Left lung (tissue), 10 donors: ENCODE measurements around the gene MGAT5B. TPM values are rescaled to one million over a fixed set of nuclear protein-coding genes. Genes with fewer than 3 reads are reported as not detected.
A peak's percentile ranks its signal among the peaks of the same experiment; 100 is the strongest.

ENCODE experiments used
- ATAC-seq: fragments of 200-7000 bp; cut with Tn5 transposase; one replicate; pipeline ENCODE4 v1.9.1; 2020; ENCODE audit warnings: moderate library complexity
- DNase-seq, 4 donors: peaks; one replicate each; pipeline ENCODE4 v3.0.0-alpha.2; 2013 to 2020
- H3K27ac ChIP-seq, 2 donors: fragments of 200-600 bp; sonication (generic) in 1 of 2; one replicate each; pipeline versions ENCODE4 v1.5.0 to v1.8.0; 2020 to 2021
- H3K27me3 ChIP-seq, 2 donors: fragments of 200-600 bp; sonication (generic) in 1 of 2; one replicate each; pipeline versions ENCODE4 v1.5.0 to v1.8.0; 2020 to 2021
- H3K36me3 ChIP-seq, 2 donors: fragments of 200-600 bp; sonication (generic) in 1 of 2; one replicate each; pipeline versions ENCODE4 v1.5.0 to v1.8.0; 2020 to 2021
- H3K4me1 ChIP-seq, 2 donors: fragments of 200-600 bp; one replicate each; pipeline ENCODE4 v1.8.0; 2021
- H3K4me3 ChIP-seq, 2 donors: fragments of 200-600 bp; sonication (generic) in 1 of 2; one replicate each; pipeline versions ENCODE4 v1.5.0 to v1.8.0; 2020 to 2021; ENCODE audit warnings: mild to moderate bottlenecking in 1 of 2
- H3K9me3 ChIP-seq, 2 donors: fragments of 200-600 bp; sonication (generic) in 1 of 2; one replicate each; pipeline versions ENCODE4 v1.5.0 to v1.8.0; 2020 to 2021
- intact Hi-C, 2 donors: fragments of 100-400 bp; cut with DNase I; formaldehyde crosslinking; loops; one replicate each; pipeline versions ENCODE4 v1.11.2 to v1.14.2; 2022
- polyA plus RNA-seq, 6 donors: library from polyadenylated mRNA; unstranded; fragments of 120-200 nt; gene quantifications; one replicate each; pipeline ENCODE4 v1.2.1, GENCODE V29; 2013; ENCODE audit not compliant: insufficient read length in 6 of 6
- total RNA-seq, 2 donors: library from RNA; stranded (reverse); fragmentation: NEBNext Ultra II Directional; extraction: Animal tissue kit (Norgen Biotek cat#: 25700); gene quantifications; one replicate each; pipeline ENCODE4 v1.2.1, GENCODE V29; 2021
- TF ChIP-seq, protein P1 (sequence below), 2 donors: fragments of 200-600 bp; sonication (generic) in 1 of 2; IDR thresholded peaks; one replicate each; pipeline versions ENCODE4 v1.5.0 to v1.8.0; 2021; ENCODE audit warnings: antibody characterized with exemption in 2 of 2
- donor health status: DM: no; HTN: yes; CAD: no.
- donor health status: DM: no; HTN: no; CAD: no.

MGAT5B gene
- total and polyA plus RNA-seq, 8 donors, result 1.0 to 1.9 (median 1.3) TPM

DNA sequence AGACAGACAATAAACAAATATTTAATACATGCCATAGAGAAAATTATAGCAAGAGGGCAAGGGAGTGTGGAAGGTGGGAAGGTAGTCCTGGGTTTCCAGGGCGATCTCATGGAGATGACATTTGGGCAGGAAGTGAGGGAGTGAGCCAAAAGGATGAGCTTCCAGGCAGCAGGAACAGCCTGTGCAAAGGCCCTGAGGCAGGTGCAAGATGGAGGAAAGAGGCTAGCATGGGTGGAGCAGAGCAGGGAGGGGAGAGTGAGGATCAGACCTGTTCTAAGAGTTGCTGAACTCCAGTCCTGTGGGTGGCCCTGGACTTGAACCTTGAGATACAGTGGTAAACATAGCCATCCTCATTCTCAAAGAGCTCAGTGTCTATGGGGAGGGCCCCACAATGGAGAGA is 94.7 kb downstream of the MGAT5B start:
- Histone ChIP-seq H3K27me3 (peaks cover 3 to 29% of the 10 kb centered on the region in 2 donors), H3K4me3 (no peak overlapping the region), H3K4me1 (no peaks in the 10 kb centered on the region), H3K36me3 (no peaks in the 10 kb centered on the region), H3K9me3 (no peaks in the 10 kb centered on the region), H3K27ac (no peak overlapping the region)
- DNase-seq, result no peak
- no peak for ATAC-seq
- TF ChIP-seq, protein P1, sequence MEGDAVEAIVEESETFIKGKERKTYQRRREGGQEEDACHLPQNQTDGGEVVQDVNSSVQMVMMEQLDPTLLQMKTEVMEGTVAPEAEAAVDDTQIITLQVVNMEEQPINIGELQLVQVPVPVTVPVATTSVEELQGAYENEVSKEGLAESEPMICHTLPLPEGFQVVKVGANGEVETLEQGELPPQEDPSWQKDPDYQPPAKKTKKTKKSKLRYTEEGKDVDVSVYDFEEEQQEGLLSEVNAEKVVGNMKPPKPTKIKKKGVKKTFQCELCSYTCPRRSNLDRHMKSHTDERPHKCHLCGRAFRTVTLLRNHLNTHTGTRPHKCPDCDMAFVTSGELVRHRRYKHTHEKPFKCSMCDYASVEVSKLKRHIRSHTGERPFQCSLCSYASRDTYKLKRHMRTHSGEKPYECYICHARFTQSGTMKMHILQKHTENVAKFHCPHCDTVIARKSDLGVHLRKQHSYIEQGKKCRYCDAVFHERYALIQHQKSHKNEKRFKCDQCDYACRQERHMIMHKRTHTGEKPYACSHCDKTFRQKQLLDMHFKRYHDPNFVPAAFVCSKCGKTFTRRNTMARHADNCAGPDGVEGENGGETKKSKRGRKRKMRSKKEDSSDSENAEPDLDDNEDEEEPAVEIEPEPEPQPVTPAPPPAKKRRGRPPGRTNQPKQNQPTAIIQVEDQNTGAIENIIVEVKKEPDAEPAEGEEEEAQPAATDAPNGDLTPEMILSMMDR (IDR thresholded peaks at IDR 0.05), result no peak
- intact Hi-C loops, result no loop called here

DNA sequence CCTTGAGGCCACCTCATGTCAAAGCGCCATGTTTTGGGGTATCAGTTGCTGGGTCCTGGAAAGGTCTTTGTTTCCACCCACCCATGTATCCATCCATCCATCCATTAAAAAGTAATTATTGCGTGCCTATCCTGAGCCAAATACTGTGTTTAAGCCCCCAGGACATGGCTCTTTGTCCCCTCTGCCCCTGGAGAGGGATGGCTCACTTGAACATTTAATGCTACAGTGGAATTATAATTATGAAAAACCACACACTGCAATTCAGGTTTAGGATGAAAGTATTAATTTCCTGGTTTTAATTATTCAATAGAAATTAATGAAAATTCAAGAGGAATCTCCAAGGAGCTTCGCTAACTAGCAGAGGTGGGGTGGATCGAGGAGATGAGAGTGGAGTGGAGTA is 97.8 kb downstream of the MGAT5B start:
- no peak overlapping the region for H3K27ac ChIP-seq
- H3K4me3 ChIP-seq, result no peak overlapping the region
- H3K9me3 ChIP-seq, result no peaks in the 10 kb centered on the region
- H3K4me1 ChIP-seq, result peaks cover 11 to 16% of the 10 kb centered on the region in 2 donors
- no peaks in the 10 kb centered on the region for H3K36me3 ChIP-seq
- TF ChIP-seq, protein P1 (IDR thresholded peaks at IDR 0.05), result no peak
- DNase-seq (no peak), ATAC-seq (no peak)
- intact Hi-C loops, result no loop called here
- peaks cover 25 to 51% of the 10 kb centered on the region in 2 donors for H3K27me3 ChIP-seq

DNA sequence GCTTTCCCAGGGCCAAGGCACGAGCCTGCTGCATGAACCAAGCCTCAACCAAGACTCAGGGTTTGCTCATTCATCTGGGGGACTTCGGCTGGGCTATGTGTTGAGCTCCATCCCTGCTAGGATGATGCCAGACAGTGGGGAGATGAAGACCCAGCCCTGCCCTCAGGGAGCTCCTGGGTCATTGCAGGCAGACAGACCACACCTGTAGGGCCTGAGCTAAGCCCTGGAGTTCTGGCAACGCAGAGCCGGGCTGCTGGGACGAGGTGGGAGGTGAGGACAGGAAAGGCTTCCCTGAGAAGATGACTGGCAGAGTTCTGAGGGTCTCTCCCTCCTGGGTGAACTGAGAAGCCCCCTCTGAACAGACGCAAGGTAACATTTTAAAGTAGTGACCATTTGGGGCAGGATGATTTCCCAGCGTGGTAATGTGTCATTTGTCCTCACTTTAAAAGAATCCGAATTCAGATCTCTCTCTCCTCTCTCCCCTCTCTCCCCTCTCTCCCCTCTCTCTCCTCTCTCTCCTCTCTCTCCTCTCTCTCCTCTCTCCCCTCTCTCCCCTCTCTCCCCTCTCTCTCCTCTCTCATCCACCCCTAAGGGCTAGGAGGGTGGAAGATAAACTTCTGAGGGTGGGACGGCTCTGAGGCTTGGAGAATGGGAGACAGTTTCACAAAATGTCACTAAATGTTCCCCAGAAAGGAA is 98.4 kb downstream of the MGAT5B start:
- Histone ChIP-seq H3K4me3 (no peak overlapping the region), H3K27me3 (peaks cover 25 to 52% of the 10 kb centered on the region in 2 donors), H3K9me3 (no peaks in the 10 kb centered on the region), H3K27ac (no peak overlapping the region), H3K36me3 (no peaks in the 10 kb centered on the region), H3K4me1 (peaks cover 11 to 16% of the 10 kb centered on the region in 2 donors)
- no peak for ATAC-seq
- DNase-seq, result no peak
- intact Hi-C loops, result no loop called here
- TF ChIP-seq, protein P1 (IDR thresholded peaks at IDR 0.05), result no peak

DNA sequence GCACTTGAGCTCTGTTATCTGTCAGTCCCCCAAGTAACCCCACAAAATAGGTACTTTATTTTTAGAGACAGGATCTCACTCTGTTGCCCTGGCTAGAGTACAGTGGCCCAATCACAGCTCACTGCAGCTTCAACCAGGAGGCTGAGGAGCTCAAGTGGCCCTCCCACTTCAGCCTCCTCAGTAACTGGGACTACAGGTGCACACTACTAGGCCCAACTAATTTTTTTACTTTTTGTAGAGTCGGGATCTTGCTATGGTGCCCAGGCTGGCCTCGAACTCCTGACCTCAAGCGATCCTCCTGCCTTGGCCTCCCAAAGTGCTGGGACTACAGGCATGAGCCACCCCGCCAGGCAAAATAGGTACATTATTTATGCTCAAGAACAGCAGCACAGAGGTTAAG is 99.6 kb downstream of the MGAT5B start:
- peaks cover 11 to 16% of the 10 kb centered on the region in 2 donors for H3K4me1 ChIP-seq
- ATAC-seq (no peak), DNase-seq (no peak)
- no peak overlapping the region for H3K27ac ChIP-seq
- intact Hi-C loops, result no loop called here
- no peaks in the 10 kb centered on the region for H3K9me3 ChIP-seq
- peaks cover 25 to 52% of the 10 kb centered on the region in 2 donors for H3K27me3 ChIP-seq
- H3K36me3 ChIP-seq, result no peaks in the 10 kb centered on the region
- no peak overlapping the region for H3K4me3 ChIP-seq
- TF ChIP-seq, protein P1 (IDR thresholded peaks at IDR 0.05), result no peak

DNA sequence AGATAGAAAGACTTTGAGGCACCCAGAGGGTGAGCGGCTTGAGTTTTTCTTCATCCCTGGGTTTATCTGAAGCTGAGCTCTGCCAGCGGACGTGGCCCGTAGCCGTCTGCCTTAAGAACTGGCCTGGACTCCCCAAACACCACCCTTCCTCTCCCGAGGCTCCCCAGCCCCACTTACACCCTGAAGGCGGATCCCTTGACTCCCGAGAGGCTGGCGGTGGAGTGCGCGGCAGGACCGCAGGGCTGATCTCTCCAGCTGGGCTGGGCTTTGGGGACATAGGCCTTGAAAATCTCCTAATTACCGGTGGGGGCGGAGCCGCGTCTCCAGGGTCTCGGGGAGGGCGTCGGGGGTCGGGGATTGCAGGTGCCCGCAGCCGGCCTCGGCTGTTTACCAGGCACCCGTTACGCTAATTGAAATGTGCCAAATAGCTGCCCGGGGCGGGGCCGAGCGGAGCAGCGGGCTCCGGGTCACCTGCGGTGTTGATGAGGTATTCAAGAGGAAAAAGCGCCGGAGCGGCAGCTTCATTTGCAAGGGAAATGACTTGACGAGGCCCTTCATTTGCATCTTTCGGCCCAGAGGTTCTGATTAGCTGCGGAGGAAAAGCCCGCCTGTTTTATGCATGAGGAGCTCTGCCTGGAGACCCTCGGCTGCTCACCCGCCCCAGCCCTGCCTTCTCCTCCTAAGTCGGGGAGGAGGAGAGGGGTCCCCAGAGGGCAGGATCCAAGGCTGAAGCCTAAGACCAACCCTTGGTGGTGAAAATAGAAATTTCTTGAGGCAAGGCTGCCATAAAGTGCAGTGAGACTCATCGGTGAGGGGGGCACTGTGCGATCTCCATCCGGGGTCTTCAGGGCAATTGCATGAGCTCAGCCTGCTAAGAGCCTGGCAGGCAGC is 100.7 kb downstream of the MGAT5B start:
- ATAC-seq, result peak; percentile 82
- intact Hi-C loops, result no loop called here
- TF ChIP-seq, protein P1 (IDR thresholded peaks at IDR 0.05), result no peak
- peak in 1 of 4 donors; percentile 73 for DNase-seq
- no peak overlapping the region for H3K27ac ChIP-seq
- no peaks in the 10 kb centered on the region for H3K36me3 ChIP-seq
- peaks cover 25 to 52% of the 10 kb centered on the region in 2 donors for H3K27me3 ChIP-seq
- H3K4me3 ChIP-seq, result peak overlapping the region in 1 of 2 donors; percentile 17
- H3K4me1 ChIP-seq, result peaks cover 11 to 16% of the 10 kb centered on the region in 2 donors
- no peaks in the 10 kb centered on the region for H3K9me3 ChIP-seq
